Head of caudate nucleus (tissue), 42 donors: Measurements from ENCODE around the gene SRRD.

Experiments
- DNase-seq, 42 donors: peaks; one replicate each; pipeline versions ENCODE4 v3.0.0 to v3.0.0-alpha.2; 2020 to 2021; ENCODE audit warnings: mixed read lengths in 7 of 42
- intact Hi-C: fragments of 100-400 bp; cut with DNase I; formaldehyde crosslinking; loops from one replicate; pipeline ENCODE4 v1.15.0; 2022

The SRRD gene

DNA sequence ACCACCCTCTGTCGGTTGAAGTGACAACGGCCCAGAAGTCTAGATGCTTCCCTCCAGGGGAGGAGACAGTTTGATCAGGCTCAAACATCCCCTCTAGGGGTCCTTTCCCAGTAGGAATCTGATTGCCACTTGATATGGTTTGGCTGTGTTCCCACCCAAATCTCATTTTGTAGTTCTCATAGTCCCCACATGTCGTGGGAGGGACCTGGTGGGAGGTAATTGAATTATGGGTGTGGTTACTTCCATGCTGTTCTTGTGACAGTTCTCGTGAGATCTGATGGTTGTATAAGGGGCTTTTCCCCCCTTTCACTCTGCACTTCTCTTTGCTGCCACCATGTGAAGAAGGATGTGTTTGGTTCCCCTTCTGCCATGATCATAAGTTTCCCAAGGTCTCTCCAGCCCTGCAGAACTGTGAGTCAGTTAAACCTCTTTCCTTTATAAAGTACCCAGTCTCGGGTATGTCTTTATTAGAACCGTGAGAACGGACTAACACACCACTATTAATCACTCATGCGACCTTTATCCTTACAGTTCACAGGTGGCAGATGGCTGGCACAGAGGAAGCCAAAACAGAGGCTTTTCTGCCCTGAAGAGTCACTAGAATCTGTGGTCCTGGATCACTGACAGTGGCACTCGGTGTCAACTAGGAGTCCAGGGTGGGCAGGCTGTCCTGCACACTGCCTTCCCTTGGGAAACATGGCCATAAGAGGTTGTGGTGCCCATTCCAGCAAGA, 33.1 kb upstream of the SRRD start:
- intact Hi-C loops, result no loop called here
- peak in 12 of 42 donors; percentile 42 to 74 (median 55) for DNase-seq

DNA sequence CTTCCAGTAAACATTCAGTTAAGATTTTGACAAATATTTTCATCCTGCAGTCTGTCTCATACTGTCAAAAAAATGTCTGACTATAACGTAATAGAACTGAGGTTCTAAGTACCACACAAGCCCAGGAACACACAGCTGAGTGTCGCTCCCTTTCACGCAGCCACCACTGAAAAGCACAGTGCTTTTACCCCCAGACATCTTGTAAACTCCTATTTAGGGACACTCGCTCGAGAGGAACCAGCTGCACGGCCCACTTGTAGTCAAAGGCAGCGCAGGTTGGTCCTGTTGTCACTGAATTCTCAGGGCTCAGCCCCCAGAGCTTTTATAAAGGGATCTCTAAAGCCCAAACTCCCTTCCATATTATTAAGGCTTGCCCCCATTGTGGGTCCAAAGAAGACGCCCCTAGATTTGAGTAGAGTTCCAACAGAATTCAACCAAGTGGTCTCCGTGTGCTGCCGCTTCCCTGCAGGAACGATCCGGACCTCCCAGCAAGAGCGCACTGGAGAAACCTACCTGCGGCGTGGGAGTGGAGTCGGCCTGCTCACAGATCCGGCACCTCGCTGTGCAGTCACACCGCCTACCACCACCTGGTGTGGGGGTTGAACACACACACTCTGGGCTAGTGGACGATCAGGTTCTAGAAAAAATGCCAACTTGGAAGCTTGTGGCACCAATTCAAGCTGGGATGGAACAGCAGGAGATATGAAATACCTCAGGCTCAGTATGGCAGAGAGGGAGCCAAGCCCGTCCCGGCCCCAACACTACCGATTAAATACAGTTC, 31.3 kb upstream of the SRRD start:
- peak in 34 of 42 donors; percentile 33 to 86 (median 66) for DNase-seq
- intact Hi-C loops, result no loop called here

DNA sequence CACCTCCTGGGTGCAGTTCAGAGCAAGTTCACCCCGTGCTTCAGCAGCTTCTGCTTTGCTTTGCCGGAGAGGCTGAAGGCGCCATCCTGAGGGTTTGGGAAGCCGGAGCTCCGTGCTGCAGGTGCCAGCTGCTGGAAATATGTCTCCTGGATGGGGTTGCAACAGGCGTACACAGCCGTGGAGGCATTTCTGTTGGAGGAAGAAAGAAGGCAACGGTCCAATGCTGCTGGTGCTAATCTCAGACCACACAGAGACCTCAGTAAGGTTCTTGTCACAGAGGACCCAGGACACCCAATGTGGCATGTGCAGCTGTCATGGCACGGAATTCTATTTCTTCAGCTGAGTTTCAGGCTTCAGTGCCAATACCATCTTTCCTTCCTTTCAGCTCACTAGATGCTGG, 30.5 kb upstream of the SRRD start:
- intact Hi-C loops, result no loop called here
- DNase-seq, result peak in 8 of 42 donors; percentile 34 to 49 (median 42)

DNA sequence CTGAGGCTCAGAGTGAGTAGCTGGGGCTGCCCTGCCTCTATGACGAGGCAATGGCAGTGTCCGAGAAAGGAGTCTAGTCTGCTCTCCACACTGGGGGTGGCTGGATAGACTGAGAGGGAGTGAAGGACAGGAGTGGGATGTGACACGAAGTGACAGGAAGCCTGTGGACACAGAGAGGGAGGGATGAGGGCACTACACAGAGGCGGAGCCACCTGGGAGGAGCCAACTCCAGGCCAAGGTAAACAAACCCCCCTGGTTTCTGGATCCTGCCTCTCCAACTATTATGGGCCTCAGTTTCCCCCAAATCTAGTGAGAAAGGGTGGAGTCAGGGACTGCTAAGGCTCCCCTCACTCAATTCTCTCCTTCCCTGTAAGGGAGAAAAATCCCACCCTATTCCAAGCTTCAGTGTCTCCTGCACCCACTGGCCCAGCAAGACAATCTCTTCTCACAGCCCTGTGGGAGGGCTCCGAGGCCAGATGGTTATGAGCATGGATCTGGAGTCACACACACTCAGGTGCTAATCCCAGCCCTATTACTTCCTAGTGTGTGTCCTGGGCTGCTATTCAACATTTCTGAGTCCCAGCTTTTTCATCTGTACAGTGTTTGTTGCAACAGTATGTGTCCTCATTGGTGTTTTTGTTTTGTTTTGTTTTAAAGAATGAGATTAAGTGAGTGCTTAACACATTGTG, 29.7 kb upstream of the SRRD start:
- peak in 2 of 42 donors; percentile 33 to 34 for DNase-seq
- intact Hi-C loops, result no loop called here

DNA sequence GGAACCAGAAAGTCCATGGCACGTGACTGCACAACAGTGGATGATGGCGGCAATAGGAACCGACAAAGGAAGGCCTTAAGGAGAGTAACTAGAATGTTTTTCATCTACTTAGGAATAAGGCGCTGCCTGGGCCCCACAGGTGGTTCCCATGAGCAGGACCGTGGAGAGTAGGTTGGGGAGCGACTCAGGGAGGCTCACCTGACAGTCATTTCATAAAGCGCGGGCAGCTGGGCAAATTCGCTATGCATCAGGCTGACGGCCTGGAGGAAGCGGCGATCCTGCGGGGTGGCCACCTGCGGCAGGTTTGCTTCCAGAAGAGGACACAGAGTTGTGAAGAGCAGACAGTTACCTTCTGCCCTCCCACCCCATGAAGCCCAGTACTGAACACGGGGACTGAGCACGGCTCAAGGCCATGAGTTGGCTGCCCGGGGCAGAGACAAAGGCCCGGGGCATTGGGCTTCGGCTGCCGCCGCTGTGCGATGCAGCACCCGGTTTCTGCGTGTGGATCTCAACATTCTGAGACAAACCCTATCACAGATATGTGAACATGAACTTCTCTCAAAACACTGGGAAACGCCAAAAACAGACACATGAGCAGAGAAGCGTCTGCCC, 25.9 kb upstream of the SRRD start:
- DNase-seq, result peak in 2 of 42 donors; percentile 13 to 26
- intact Hi-C loops, result no loop called here

DNA sequence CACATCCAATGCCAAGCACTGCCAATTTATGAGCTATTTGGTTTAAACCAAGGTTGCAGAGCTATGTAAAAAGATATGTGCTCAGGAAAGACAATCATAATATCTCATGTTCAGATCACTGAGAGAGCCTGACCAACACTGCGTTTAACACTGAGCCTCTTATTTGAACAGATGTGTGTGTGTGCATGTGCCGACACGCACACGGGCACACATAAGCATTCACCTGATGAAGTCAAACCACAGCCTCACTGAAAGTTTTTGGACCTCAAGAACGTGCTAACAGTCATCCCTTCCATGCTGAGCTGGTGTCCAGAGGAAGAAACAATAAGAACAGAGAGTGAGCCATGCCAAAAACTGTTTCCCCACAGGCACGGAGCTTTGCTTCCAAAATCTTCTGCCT, 23.5 kb upstream of the SRRD start:
- DNase-seq, result peak in 2 of 42 donors; percentile 8 to 16
- intact Hi-C loops, result loop anchor here (5.0 kb wide), 1 partner anchor 63 kb away; no protein-coding TSS in a partner anchor

DNA sequence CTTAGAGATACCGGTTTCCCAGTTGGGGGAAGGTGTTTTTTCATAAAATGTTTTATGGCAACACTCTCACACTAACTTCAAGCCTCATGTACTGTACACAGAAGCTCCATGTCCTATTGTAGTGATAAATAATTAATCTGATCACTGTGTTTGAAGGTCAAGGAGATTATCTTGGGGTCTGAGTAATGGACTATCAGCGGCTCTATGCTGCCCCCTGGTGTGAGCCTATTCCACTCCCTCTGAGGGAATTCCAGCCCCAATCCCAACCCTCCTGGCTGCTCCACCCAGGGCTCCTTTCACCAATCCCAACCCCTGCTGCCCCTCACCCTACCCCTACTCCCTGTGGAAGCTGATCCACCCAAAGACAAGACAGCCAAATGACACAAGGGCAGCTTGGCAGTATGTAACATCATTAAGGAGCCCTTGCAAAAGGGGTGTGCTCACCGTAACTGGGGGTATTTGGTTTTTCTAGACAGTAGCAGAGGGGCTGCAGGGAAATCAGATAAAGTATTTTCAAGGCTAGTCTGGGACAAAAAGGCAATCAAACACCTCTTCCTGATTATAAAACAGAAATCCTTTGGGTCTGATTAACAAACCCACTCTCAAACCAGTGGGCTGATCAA, 22.4 kb upstream of the SRRD start:
- DNase-seq, result peak; percentile 44 to 88 (median 74)
- intact Hi-C loops, result loop anchor here (5.0 kb wide), 1 partner anchor 64 kb away; no protein-coding TSS in a partner anchor

DNA sequence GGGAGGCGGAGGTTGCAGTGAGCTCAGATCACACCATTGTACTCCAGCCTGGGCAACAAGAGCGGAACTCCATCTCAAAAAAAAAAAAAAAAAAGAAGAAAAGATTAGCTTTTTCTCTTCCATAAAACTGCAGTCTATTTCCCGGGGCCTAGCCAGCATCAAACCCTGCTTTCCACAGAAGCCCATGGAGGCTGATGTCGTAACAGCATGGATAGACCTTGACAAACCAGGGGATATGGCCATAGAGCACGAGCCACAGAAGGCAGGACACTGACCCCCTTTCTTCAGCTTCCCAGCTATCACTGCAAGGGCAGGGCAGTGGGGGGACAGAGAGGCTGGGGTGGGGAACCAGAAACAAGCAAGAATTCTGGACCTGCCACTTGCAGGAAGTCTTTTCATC, 21.6 kb upstream of the SRRD start:
- intact Hi-C loops, result loop anchor here (5.0 kb wide), 1 partner anchor 65 kb away; no protein-coding TSS in a partner anchor
- peak in 3 of 42 donors; percentile 5 to 24 (median 11) for DNase-seq

DNA sequence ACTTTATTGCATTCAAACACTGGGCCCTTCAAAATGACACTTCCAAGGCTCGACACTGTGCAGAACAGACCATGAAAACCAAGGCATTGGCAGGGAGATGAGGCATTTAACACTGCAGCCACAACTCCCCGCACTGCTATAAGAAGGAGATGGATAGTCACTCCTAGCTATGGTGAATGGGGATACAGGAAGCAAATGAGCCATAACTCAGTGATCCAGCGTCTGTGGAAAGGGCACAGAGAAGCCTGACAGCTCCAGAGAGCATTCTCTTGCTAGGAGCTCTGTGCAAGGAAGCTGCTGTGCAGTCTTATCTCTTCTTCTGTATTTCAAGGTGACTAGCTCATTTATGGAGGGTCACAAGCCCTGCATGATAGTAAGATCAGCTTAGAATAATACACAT, 21.0 kb upstream of the SRRD start:
- intact Hi-C loops, result loop anchor here (5.0 kb wide), 1 partner anchor 65 kb away; no protein-coding TSS in a partner anchor
- peak in 3 of 42 donors; percentile 16 to 30 (median 25) for DNase-seq

DNA sequence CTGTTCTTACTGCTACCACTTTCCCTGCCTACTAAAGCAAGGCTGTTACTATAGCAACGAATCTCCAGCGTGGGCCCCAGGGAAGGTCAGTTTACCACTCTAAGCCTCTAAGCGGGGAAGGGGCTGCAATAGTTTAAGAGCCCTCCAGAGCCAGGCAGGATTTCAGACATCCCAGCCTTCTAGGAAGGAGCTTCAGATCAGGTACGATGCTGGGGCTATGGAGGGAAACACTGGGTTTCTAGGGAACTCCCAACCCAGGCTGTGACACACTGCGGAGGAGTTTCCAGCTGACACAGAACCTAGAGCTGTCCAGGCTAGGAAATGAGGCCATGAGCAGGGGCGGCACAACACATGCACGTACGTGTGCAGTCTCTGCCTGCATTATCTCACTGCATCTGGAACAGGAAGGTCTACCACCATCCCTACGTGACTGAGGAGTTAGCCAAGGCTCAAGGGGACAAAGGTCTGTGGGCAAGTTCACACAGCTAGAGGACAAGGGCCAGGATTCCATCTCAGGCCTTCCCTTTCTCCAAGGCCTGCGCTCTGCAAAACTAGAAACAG, 20.5 kb upstream of the SRRD start:
- intact Hi-C loops, result loop anchor here (5.0 kb wide), 1 partner anchor 66 kb away; no protein-coding TSS in a partner anchor
- peak in 36 of 42 donors; percentile 23 to 87 (median 62) for DNase-seq

DNA sequence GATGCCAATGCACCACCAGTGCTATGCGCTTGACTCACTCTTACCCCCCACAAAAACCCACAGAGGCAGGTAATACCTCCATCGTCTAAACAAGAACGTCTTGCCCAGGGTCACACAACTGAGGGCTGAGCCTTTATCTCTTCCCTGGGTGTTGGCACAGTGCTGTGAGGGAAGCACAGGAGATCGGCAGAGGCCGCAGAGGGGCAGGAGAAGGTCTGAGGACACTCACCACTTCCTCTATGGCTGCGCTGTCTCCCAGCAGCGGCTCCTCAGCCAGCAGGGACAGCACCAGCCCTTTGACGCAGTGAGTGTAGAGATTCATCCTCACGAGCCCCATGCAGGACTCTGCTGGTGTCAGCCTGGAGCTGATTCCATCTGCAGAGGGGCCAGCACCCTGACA, 20.0 kb upstream of the SRRD start:
- intact Hi-C loops, result loop anchor here (5.0 kb wide), 1 partner anchor 66 kb away; no protein-coding TSS in a partner anchor
- no peak for DNase-seq

DNA sequence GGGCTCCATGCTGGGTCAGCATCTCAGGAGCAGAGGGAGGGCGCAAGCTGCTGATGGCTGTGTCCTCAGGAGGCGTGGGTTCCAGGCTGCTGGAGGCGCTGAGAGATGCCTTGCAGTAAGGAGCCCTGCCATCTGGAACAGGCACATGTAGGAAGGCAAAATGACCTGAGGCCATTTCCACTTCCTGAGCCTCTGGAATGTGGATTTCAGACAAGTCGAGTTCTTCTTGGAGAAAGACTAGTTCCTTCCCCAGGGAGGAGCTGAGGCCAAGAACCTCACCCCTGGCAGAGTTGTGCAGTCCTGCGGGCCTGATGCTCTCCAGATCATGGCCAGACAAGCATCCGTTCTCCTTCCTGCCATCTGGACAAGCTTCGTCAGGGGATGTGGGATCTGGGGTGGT, 19.4 kb upstream of the SRRD start:
- DNase-seq, result peak in 1 of 42 donors; percentile 13
- intact Hi-C loops, result loop anchor here (5.0 kb wide), 1 partner anchor 67 kb away; no protein-coding TSS in a partner anchor

DNA sequence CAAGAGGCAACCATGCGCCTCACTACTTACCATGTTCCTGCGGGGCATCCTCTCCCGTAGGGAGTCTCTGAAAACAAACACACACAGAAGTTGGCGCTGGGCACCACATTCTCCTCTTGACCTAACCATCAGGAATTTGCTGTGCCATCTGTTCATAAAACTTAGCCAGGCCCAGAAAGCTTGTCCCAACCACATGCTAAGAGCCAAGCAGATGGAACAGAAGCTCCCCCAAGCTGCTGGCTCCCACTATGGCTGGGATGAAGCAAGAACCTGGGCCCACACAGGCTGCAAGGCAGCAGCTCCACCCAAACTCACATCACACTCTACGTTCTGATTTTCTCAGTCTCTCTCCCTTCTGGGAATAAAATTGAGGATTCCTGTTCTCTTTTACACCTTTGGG, 17.5 kb upstream of the SRRD start:
- intact Hi-C loops, result no loop called here
- peak in 24 of 42 donors; percentile 27 to 85 (median 60) for DNase-seq

DNA sequence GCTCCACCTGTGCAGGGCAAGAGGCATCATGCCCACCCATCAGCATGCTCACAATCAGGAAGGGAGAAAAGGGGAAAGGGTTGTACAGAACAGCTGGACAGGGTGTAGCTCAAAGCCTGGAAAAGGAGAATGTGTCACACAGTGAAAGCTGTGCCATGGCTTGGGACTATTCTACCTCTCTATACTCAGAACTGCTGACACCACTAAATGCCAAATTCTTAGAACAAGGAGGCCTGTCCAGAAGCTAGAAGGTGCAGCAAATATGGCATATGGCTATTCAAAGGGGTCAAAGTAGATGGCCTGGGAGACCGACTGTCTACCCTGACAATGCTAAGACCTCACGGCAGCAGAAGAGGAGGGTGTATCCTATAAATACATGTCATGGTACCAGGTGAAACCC, 12.9 kb upstream of the SRRD start:
- DNase-seq, result no peak
- intact Hi-C loops, result no loop called here

DNA sequence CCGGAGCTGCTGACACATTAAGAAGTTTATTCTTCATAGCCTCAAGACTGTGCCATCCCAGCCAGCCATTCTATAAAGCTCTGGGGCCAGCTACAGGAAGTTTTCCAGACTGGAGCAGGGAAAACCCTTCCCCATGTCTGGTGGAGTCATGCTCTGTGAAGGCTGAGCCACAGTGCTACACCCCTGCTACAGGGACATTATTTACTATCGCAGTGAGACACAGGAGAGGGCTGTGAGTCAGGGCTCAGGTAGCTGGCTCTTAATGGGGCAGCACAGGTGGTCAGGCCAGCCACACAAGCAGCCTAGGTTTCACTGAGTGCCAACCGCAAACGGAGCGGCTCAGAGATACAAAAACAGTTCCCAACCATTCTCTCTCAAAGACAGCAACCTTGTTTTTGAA, 12.2 kb upstream of the SRRD start:
- intact Hi-C loops, result no loop called here
- peak in 1 of 42 donors; percentile 41 for DNase-seq

DNA sequence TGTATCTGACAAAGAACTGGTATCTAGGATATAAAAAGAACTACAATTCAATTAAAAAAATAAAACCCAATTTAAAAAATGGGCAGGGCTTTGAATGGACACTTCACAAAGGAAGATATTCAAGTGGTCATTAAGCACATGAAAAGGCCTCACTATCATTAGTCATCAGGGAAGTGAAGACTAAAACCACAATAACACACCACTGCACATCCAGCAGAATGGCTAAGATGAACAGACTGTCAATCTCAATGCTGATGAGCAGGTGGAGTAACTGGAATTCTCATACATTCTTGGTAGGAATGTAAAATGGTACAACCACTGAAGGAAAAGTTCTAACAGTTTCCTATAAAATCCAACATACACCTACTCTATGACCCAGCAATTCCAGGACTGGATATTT, 9.0 kb upstream of the SRRD start:
- DNase-seq, result no peak
- intact Hi-C loops, result no loop called here

DNA sequence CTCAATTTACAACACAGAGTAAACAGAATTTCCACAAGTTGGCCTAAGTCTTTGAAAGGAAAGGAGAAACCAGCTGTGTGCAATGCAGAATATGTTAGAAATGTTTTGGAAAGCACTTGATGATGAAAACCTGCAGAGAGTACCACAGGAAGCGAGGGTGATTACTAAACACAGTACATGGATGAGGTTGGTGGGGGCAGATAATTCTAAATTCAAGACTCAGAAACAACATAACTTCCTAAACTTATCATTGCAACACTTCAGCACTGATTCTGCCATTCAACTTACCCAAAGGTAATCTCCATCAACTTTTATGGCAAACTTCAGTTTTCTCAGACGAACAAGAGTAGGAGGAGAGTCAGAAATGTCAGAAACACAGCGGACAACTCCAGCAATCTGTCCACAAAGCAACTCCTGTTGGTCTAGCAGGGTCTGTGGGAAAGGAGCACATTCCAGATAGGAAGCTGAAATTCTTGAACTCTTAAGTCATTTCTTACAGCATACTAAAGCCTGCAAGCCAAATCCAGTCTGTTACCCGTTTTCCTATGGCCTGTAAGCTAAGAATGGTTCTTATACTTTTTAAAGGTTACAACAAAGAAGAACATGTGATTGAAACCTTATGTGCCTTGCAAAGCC, 6.9 kb upstream of the SRRD start:
- intact Hi-C loops, result no loop called here
- DNase-seq, result no peak

DNA sequence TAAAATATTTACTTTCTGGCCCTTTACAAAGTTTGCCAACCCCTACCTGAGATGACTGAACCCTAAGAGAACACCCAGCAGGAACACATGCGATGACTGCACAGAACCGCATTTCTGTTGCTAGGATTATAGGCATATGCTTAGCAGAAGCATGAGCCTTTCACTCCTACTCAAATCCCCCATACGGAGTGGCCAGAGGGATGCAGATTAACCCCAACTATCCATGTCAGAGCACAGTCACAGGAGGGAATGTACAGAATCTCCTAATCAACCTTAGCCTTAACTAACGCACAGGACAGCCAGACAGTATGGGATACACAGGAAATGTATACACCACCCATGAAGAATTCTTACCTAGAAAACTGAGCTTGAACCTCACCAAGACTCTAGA, 6.3 kb upstream of the SRRD start:
- intact Hi-C loops, result no loop called here
- DNase-seq, result no peak
